ENCODE measurements around the gene ATF1.
"Not testable (repeated sequence)": the region's sequence is repeated elsewhere in the genome, so short reads cannot be mapped to it uniquely, and the experiment has no call there.

Gene ATF1

GRCh38 chr12:50803230-50803875 lies 39.5 kb downstream of the ATF1 start:
- DNase-seq (ENCODE audit: low read depth) = no peak

DNA sequence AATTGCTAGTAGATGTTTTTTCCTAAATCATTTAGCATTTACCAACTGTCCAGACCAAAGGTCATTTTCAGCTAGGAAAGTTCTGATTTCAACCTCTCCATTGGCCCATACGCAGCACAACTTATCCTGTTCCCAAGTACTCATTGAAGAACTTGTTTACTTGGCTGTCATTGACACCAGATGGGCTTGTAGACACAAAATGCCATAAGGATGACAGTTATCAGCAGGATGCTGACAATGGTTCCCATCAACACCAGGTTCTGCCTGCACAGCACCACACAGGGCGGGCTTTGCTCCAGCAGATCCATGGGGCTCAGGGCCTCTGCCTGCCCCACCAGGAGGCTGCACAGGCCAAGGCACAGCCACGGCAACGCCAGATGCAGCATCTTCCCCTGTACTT lies 42.3 kb downstream of the ATF1 start:
- DNase-seq (ENCODE audit: low read depth) = no peak

DNA sequence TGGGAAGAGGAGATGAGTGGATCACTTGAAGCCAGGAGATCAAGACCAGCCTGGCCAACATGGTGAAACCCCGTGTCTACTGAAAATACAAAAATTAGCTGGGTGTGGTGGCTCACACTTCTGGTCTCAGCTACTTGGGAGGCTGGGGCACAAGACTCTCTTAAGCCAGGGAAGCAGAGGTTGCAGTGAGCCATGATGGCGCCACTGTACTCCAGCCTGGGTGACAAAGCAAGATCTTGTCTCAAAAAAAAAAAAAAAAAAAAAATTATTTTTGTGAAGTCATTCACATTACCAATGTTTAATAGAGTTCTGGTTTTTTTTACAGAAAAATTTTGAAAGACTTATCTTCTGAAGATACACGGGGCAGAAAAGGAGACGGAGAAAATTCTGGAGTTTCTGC lies 45.2 kb downstream of the ATF1 start:
- not testable (repeated sequence) for DNase-seq (ENCODE audit: low read depth)

DNA sequence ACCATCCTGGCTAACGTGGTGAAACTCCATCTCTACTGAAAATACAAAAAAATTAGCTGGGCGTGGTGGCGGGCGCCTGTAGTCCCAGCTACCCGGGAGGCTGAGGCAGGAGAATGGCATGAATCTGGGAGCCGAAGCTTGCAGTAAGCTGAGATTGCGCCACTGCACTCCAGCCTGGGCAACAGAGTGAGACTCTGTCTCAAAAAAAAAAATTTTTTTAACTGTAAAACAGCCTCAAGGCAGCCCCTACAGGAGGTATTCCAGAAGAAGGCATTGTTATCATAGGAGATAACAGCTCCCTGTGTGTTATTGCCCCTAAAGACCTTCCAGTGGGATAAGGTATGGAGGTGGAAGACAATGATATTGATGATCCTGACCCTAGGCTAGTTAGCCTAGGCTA lies 51.0 kb downstream of the ATF1 start:
- DNase-seq (ENCODE audit: low read depth) = not testable (repeated sequence)

DNA sequence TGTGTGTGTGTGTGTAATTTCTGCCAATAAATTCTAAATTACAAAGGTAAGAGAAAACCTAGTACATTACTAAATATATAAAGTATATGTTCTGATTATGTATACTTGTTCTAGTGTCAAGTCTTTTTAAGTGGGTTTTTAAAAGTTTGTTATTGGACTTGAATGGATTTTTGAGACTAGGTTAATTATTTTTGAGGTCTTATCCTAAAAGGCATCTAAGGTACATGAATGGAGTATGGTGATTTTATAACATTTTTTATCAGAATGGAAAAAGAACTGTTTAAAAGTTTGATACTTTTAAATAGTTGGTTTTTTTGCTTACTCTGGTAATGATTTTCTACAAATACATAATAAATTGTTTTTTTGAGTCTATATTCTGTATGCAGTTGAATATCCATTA lies 56.3 kb downstream of the ATF1 start:
- DNase-seq (ENCODE audit: low read depth) = no peak

GRCh38 chr12:50822082-50822481 lies 58.2 kb downstream of the ATF1 start:
- no peak for DNase-seq (ENCODE audit: low read depth)

DNA sequence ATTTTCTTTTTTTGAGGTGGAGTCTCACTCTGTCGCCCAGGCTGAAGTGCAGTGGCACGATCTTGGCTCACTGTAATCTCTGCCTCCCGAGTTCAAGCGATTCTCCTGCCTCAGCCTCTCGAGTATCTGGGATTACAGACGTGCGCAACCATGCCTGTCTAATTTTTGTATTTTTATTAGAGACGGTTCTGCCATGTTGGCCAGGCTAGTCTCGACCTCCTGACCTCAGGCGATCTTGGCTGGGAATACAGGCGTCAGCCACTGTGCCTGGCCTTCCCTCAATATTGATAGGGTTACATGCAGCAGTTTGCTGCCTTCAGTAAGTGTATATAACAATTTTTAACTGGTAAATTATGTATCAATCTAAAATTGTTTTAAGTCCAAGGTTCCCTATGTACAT lies 59.8 kb downstream of the ATF1 start:
- DNase-seq (ENCODE audit: low read depth) = not testable (repeated sequence)

- DNase-seq (ENCODE audit: low read depth) = no peak
Measured at GRCh38 chr12:50824914-50825313, 61.0 kb downstream of the ATF1 start.

- DNase-seq (ENCODE audit: low read depth) = peak; percentile 79
Measured at GRCh38 chr12:50825372-50825838, 61.5 kb downstream of the ATF1 start.

DNA sequence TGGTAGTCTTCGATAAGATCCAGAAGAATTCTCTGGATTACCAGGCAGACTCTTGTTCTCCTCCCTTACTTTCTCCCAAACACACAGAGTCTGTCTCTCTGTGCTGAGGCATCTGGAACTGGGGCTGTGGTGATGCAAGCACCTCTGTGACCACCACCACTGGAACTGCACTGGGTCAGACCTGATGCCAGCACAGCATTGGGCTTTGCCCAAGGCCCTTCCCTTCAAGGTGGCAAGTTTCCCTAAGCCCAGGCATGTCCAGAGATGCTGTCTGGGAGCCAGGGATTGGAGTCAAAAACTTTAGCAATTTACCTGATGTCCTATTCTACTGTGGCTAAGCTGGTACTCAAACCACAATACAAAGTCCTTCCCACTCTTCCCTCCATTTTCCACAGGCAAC lies 64.2 kb downstream of the ATF1 start:
- DNase-seq (ENCODE audit: low read depth) = no peak

GRCh38 chr12:50828886-50829285 lies 65.0 kb downstream of the ATF1 start:
- no peak for DNase-seq (ENCODE audit: low read depth)

- DNase-seq (ENCODE audit: low read depth) = not testable (repeated sequence)
Measured at GRCh38 chr12:50833801-50834200, 69.9 kb downstream of the ATF1 start.

DNA sequence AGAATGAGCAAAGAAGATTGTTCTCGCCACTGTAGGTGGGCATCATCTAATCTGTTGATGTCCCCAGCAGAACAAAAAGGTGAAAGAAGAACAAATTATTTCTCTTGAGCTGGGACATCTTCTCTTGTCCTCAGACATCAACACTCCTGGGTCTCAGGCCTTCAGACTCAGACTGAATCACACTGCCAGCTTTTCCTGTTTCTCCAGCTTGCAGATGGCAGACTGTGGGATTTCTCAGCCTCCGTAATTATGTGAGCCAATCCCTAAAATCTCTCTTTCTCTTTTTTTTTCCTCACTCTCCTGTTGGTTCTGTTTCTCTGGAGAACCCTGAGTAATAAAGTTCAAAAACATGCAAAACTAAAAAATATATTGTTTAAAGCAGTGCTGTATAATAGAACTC lies 75.1 kb downstream of the ATF1 start:
- no peak for DNase-seq (ENCODE audit: low read depth)

DNA sequence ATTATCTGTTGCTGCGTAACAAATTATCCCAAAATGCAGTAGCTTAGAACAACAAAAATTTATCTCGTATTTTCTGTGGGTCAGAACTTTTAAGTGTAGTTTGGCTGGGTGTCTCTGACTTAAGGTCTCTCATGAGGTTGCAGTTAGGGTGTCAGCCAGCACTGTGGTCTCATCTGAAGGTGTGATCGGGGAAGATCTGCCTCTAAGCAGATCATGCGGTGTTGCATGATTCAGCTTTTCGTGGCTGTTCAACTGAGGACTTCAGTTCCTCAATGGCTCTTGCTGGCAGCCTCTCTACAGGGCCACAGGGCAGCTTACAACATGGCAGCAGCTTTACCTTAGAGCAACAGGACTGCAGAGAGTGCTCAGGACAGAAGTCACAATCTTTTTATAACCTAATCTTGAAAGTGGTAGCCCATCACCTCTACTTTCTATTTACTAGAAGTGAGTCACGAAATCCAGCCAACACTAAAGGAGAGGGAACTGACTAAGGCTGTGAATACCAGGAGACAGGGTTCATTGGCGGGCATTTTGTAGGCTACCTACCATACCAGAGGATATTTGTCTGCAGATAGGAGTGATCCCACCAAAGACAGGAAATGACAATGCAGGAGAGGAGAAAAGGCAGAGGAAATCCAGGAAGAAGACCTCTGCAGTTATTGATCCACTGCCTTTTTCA lies 77.0 kb downstream of the ATF1 start:
- no peak for DNase-seq (ENCODE audit: low read depth)

- no peak for DNase-seq (ENCODE audit: low read depth)
Measured at GRCh38 chr12:50841716-50842531, 78.0 kb downstream of the ATF1 start.

- DNase-seq (ENCODE audit: low read depth) = no peak
Measured at GRCh38 chr12:50842637-50843493, 79.0 kb downstream of the ATF1 start, which contains the start of gene TMPRSS12. TSS of gene TMPRSS12 (plus strand) at chr12:50842926. CDS start at chr12:50842965, 39 bp downstream.

GRCh38 chr12:50845021-50845647 lies 81.2 kb downstream of the ATF1 start:
- DNase-seq (ENCODE audit: low read depth) = no peak

DNA sequence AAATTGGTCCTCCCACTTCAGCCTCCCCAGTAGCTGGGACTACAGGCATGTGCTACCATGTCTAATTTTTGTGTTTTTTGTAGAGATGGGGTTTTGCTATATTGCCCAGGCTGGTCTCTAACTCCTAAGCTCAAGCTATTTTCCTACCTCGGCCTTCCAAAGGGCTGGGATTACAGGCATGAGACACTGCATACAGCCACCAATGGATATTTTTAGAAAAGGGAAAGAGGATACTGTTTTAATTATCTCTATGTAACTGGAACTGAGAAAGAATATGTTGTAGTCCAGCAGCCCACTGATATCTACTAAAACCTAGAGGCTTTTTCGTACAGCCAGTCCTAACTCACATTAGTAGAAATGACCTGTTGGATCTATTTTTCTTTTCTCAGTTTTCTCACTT lies 85.1 kb downstream of the ATF1 start:
- DNase-seq (ENCODE audit: low read depth) = no peak

DNA sequence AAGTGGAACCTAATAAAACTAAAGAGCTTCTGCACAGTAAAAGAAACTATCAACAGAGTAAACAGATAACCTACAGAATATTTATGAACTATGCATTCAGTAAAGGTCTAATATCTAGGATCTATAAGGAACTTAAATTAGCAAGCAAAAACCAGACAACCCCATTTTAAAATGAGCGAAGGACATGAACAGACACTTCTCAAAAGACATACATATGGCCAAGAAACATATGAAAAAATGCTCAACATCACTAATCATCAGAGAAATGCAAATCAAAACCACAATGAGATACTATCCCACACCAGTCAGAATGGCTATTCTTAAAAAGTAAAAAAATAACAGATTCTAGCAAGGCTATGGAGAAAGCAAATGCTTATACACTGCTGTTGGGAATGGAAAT lies 91.3 kb downstream of the ATF1 start:
- DNase-seq (ENCODE audit: low read depth) = not testable (repeated sequence)

GRCh38 chr12:50855679-50856078 lies 91.8 kb downstream of the ATF1 start:
- DNase-seq (ENCODE audit: low read depth) = not testable (repeated sequence)

DNA sequence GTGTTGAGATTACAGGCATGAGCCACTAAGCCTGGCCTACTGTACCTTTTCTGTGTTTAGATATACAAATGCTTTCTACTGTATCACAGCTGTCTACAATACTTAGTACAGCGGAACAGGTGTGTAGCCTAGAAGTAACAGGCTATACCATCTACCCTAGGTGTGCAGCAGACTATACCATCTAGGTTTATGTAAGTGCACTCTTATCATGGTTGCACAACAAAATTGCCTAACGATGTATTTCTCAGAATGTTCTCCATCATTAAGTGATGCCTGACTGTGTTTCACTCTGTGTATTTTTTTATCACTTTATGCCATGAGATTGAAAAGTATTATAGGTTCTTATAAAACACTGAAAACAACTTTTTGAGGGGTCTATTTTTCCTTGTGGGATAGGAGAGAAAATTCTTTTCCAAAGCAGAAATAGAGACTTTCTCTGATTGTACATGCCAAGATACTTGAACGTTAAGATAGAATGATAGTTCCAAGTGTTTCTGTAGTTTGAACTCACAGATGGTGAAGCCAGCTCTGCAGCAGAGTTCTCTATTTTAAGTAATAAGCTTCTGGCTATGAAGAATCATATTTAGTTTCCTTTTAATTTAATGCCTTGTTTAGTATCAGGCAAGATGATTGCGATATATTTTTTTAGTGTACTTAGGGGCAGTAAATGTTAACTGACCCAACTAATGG lies 95.9 kb downstream of the ATF1 start:
- no peak for DNase-seq (ENCODE audit: low read depth)

Data from fibroblast of the conjunctiva (primary cell).